ENCODE measurements around the gene SH2B3.

The SH2B3 gene

DNA sequence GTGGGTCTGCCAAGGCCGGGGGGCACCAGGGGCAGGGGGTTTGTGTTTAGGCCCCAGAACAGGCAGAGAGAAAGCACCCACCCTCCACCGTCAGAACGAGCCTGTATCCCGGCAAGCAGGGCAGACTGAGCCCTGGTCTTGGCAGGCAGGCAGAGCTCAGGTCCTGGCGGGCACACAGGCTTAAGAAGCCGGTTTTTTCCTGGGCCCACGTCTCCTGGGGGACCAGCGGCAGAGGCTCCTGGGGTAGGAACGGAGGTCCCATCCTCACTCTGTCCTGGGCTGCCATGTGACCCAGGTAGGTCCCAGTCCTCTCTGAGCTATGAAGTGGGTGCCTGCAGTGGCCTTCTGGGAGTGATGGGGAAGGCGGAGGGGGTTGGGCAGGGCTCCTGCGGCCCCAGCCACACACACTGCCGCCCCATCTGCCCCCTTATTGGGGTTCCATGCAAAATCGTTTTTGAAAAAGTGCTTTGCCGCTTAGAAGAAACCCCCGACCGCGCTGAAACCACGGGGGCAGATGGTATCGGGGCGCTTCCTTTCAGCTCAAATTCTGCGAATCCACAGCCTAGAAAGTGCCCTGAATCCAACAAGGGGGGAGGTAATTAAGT lies 24.2 kb downstream of the SH2B3 start:
- Histone ChIP-seq H3K27me3 (ENCODE audit: insufficient read depth, low read length) (no peaks in the 10 kb centered on the region), H3K36me3 (ENCODE audit: insufficient read depth, low read length) (no peaks in the 10 kb centered on the region), H3K9me3 (ENCODE audit: low read length) (no peaks in the 10 kb centered on the region), H2AFZ (ENCODE audit: low read depth, low read length) (no peak overlapping the region), H3K4me3 (ENCODE audit: low read length) (no peak overlapping the region), H3K4me1 (ENCODE audit: insufficient read depth, low read length) (peaks cover 5% of the 10 kb centered on the region)

DNA sequence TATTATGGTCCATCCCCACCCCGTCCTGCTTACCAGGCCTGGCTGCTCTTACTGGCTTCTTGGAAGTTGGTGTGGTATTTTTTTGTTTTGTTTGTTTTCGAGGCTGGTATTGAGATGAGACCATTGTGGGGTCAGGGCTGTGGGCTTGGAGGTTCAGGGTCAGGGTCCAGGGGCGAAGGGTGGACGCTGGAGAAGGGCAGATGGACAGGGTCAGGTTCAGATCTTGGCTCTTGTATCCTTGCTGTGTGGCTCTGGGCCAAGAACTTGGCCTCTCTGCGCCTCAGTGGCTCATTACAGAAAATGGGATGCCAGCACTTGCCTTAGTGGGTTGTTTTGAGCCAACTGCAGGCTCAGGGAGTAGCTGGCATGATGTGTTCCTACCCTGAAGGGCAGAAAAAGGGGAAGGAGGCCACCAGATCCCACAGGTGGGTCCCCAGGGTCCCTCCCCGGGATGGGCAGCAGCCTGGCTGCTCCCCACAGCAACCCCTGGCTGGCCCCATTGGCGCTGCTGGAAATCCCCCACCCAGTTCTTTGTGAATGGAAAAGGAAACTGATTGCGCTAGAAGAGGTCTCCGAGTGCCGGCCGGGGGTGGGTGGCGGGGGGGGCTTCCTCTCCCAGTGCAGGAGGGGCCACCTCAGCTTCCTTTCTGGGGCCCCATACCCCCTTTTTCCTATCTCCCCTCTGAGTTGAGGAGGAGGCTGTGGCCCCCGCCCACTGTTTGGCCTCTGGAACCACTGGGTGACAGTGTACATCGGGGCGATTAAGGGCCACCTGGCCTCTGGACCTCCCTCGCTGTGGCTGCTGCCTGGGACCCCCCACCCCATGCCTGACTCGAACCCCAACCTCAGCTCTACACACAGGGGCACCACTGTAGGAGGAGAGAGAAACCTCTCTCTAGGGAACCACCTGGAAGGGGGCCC lies 25.0 kb downstream of the SH2B3 start:
- Histone ChIP-seq H3K4me3 (ENCODE audit: low read length) (no peak overlapping the region), H2AFZ (ENCODE audit: low read depth, low read length) (no peak overlapping the region)

DNA sequence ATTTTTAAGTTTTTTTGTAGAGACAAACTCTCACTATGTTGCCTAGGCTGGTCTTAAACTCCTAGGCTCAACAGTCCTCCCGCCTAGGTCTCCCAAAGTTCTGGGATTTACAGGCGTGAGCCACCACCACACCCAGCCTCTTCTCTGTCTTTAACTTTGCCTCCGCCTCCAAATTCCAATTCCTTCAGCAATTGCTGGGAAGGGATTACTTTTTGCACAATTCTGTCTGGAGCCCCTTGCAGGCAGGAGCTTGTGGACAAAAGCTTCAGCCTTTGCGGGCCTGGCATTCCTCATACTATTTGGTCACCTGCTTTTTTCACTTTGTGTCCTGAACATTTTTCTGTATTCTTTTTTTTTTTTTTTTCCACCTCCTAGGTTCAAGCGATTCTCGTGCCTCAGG lies 26.0 kb downstream of the SH2B3 start:
- Histone ChIP-seq H3K9me3 (ENCODE audit: low read length) (no peaks in the 10 kb centered on the region), H3K27me3 (ENCODE audit: insufficient read depth, low read length) (no peaks in the 10 kb centered on the region), H2AFZ (ENCODE audit: low read depth, low read length) (no peak overlapping the region), H3K4me3 (ENCODE audit: low read length) (no peak overlapping the region), H3K36me3 (ENCODE audit: insufficient read depth, low read length) (no peaks in the 10 kb centered on the region), H3K4me1 (ENCODE audit: insufficient read depth, low read length) (peaks cover 6% of the 10 kb centered on the region)

More for the DNA sequence above, 25.0 kb downstream of the SH2B3 start:
- Histone ChIP-seq H3K4me1 (ENCODE audit: insufficient read depth, low read length) (peaks cover 6% of the 10 kb centered on the region), H3K36me3 (ENCODE audit: insufficient read depth, low read length) (no peaks in the 10 kb centered on the region), H3K27me3 (ENCODE audit: insufficient read depth, low read length) (no peaks in the 10 kb centered on the region), H3K9me3 (ENCODE audit: low read length) (no peaks in the 10 kb centered on the region)

DNA sequence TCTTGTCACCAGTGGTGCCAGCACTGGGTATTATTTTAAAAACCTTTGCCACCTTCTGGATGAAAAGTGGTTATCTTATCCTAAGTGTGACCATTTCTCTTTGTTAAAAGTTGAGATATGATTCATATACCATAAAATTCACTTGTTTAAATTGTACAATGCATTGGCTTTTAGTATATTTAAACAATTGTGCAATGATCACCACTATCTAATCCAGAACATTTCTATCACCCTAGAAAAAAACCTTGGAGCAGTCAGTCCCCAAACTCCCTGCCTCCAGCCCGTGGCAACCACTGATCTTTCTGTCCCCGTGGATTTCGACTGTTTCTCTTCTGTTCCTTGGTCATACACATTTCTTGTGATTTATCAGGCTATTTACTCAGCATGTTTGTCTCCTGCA lies 28.3 kb downstream of the SH2B3 start:
- Histone ChIP-seq H3K9me3 (ENCODE audit: low read length) (no peaks in the 10 kb centered on the region), H3K4me1 (ENCODE audit: insufficient read depth, low read length) (peaks cover 6% of the 10 kb centered on the region), H2AFZ (ENCODE audit: low read depth, low read length) (no peak overlapping the region), H3K4me3 (ENCODE audit: low read length) (no peak overlapping the region), H3K27me3 (ENCODE audit: insufficient read depth, low read length) (no peaks in the 10 kb centered on the region), H3K36me3 (ENCODE audit: insufficient read depth, low read length) (no peaks in the 10 kb centered on the region)

GRCh38 chr12:111434680-111435338 lies 29.1 kb downstream of the SH2B3 start:
- no peaks in the 10 kb centered on the region for H3K9me3 ChIP-seq (ENCODE audit: low read length)

GRCh38 chr12:111435661-111436201 lies 30.0 kb downstream of the SH2B3 start:
- H3K36me3 ChIP-seq (ENCODE audit: insufficient read depth, low read length) = no peaks in the 10 kb centered on the region
- no peak overlapping the region for H2AFZ ChIP-seq (ENCODE audit: low read depth, low read length)
- no peaks in the 10 kb centered on the region for H3K27me3 ChIP-seq (ENCODE audit: insufficient read depth, low read length)
- peaks cover 4% of the 10 kb centered on the region for H3K4me1 ChIP-seq (ENCODE audit: insufficient read depth, low read length)
- no peaks in the 10 kb centered on the region for H3K9me3 ChIP-seq (ENCODE audit: low read length)
- no peak overlapping the region for H3K4me3 ChIP-seq (ENCODE audit: low read length)

More at GRCh38 chr12:111434680-111435338, 29.1 kb downstream of the SH2B3 start:
- H3K4me3 ChIP-seq (ENCODE audit: low read length) = no peak overlapping the region
- no peaks in the 10 kb centered on the region for H3K36me3 ChIP-seq (ENCODE audit: insufficient read depth, low read length)
- peaks cover 6% of the 10 kb centered on the region for H3K4me1 ChIP-seq (ENCODE audit: insufficient read depth, low read length)
- no peaks in the 10 kb centered on the region for H3K27me3 ChIP-seq (ENCODE audit: insufficient read depth, low read length)
- no peak overlapping the region for H2AFZ ChIP-seq (ENCODE audit: low read depth, low read length)

DNA sequence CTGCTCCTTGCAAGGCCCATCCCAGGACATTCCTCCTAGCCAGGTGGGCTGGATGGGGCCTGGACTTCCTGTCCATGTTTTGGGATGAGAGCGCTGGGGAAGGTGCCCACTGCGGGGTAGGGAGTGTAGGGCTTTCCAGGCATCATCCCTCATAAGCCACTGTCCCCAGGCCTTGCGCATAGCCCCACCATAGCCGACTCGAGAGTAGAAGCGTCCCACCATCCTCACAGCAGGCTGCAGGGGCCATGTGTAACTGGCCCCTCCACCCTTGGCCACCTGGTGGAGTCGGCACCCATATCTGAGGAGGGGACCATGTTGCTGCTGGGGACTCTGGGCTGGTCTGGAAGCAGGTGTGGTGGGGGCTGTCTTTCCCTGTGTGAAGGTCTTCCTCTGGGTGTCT lies 30.5 kb downstream of the SH2B3 start:
- peaks cover 3% of the 10 kb centered on the region for H3K4me1 ChIP-seq (ENCODE audit: insufficient read depth, low read length)
- no peak overlapping the region for H2AFZ ChIP-seq (ENCODE audit: low read depth, low read length)
- no peaks in the 10 kb centered on the region for H3K27me3 ChIP-seq (ENCODE audit: insufficient read depth, low read length)
- H3K36me3 ChIP-seq (ENCODE audit: insufficient read depth, low read length) = no peaks in the 10 kb centered on the region
- H3K4me3 ChIP-seq (ENCODE audit: low read length) = no peak overlapping the region
- H3K9me3 ChIP-seq (ENCODE audit: low read length) = no peaks in the 10 kb centered on the region

DNA sequence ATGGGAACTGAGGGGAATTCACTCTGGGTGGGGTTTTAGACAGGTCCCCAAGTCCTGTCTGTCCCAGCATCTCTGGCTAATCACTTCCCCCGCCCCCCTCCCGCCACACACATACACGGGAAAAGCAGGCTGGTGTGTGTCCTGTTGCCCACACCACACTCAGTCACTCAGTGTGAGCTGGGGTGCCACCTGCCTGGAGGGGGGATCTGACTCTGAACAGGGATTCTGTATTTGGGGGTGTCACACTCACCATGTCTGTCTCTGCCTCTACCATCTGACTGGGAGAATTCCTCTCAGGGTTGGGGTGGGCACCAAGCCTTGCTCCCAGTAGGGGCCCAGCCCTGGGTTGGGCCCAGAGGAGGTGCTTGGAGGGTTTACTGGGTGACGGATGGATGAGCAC lies 31.1 kb downstream of the SH2B3 start:
- Histone ChIP-seq H3K9me3 (ENCODE audit: low read length) (no peaks in the 10 kb centered on the region), H2AFZ (ENCODE audit: low read depth, low read length) (no peak overlapping the region), H3K27me3 (ENCODE audit: insufficient read depth, low read length) (no peaks in the 10 kb centered on the region), H3K36me3 (ENCODE audit: insufficient read depth, low read length) (no peaks in the 10 kb centered on the region), H3K4me3 (ENCODE audit: low read length) (no peak overlapping the region), H3K4me1 (ENCODE audit: insufficient read depth, low read length) (peaks cover 3% of the 10 kb centered on the region)

DNA sequence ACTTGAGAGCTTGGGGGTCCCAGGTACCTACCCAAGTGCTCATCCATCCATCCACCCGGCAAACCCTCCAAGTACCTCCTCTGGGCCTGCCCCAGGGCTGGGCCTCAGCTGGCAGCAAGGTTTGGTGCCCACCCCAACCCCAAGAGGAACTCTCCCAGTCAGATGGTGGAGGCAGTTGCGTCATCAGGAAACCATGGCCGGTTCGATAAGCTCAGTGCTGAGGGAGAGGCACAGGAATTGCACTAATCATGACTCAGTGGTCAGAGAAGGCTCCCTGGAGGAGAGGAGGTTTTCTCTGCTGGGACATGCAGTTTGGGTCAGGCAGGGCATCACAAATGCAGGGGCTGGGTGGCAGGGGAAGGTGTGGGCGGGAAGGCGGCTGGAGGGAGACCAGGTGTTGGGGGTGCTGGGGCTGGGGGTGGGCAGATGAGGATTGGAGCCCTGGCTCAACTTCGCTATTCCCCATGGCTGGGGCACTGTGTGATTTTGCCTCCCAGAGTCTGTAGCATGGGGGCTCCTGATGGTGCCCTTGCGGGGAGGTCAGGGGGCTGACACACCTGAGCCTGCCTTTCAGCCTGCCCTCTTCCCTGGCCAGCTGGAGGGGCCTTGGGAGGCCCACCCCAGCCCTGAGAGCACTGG lies 32.2 kb downstream of the SH2B3 start:
- Histone ChIP-seq H3K36me3 (ENCODE audit: insufficient read depth, low read length) (no peaks in the 10 kb centered on the region), H2AFZ (ENCODE audit: low read depth, low read length) (no peak overlapping the region), H3K27me3 (ENCODE audit: insufficient read depth, low read length) (no peaks in the 10 kb centered on the region), H3K9me3 (ENCODE audit: low read length) (no peaks in the 10 kb centered on the region), H3K4me3 (ENCODE audit: low read length) (no peak overlapping the region), H3K4me1 (ENCODE audit: insufficient read depth, low read length) (peaks cover 3% of the 10 kb centered on the region)

GRCh38 chr12:111438481-111438880 lies 32.8 kb downstream of the SH2B3 start:
- peaks cover 3% of the 10 kb centered on the region for H3K36me3 ChIP-seq (ENCODE audit: insufficient read depth, low read length)
- H2AFZ ChIP-seq (ENCODE audit: low read depth, low read length) = no peak overlapping the region
- peaks cover 3% of the 10 kb centered on the region for H3K4me1 ChIP-seq (ENCODE audit: insufficient read depth, low read length)
- no peak overlapping the region for H3K4me3 ChIP-seq (ENCODE audit: low read length)
- H3K9me3 ChIP-seq (ENCODE audit: low read length) = no peaks in the 10 kb centered on the region
- no peaks in the 10 kb centered on the region for H3K27me3 ChIP-seq (ENCODE audit: insufficient read depth, low read length)

DNA sequence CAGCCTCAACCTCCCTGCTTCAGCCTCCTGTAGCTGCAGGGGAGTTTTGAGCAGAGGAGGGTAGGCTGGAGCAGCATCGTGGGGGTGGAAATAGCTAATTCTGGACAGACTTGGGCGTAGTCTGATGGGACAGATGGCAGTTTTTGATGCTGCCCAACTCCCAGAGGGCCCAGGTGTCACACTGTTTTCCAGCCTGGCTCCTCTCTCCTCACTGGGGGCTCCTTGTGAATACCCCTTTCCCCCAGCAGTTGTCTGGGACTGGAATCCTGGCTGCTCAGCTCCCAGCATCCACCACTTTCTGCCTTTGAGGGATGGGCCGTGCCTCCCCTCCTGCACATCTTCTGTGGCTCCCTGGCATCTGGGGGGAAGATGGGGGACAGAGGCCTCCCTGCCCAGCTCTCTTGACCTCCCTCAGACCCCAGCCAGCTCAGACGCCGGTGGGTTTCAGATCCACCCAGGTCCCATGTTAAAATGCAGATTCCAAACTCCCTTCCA lies 34.0 kb downstream of the SH2B3 start:
- Histone ChIP-seq H3K9me3 (ENCODE audit: low read length) (no peaks in the 10 kb centered on the region), H3K27me3 (ENCODE audit: insufficient read depth, low read length) (no peaks in the 10 kb centered on the region), H2AFZ (ENCODE audit: low read depth, low read length) (no peak overlapping the region), H3K36me3 (ENCODE audit: insufficient read depth, low read length) (peaks cover 7% of the 10 kb centered on the region), H3K4me1 (ENCODE audit: insufficient read depth, low read length) (peaks cover 3% of the 10 kb centered on the region), H3K4me3 (ENCODE audit: low read length) (no peak overlapping the region)

GRCh38 chr12:111440152-111440551 lies 34.4 kb downstream of the SH2B3 start:
- Histone ChIP-seq H3K4me1 (ENCODE audit: insufficient read depth, low read length) (no peaks in the 10 kb centered on the region), H2AFZ (ENCODE audit: low read depth, low read length) (no peak overlapping the region), H3K27me3 (ENCODE audit: insufficient read depth, low read length) (no peaks in the 10 kb centered on the region), H3K4me3 (ENCODE audit: low read length) (no peak overlapping the region), H3K36me3 (ENCODE audit: insufficient read depth, low read length) (peaks cover 10% of the 10 kb centered on the region), H3K9me3 (ENCODE audit: low read length) (no peaks in the 10 kb centered on the region)

Data from neuron (in vitro differentiated cells).